GM18508 (cell line): Measurements from ENCODE around the gene OTOS.

ENCODE experiments used
- ATAC-seq: cut with Tn5 transposase; IDR thresholded peaks from one replicate; pipeline ENCODE4 v1.9.1; 2021; ENCODE audit warnings: moderate number of reproducible peaks; ENCODE audit not compliant: insufficient read depth, unreplicated experiment

OTOS gene

GRCh38 chr2:240140511-240140910, at the start of gene OTOS:
Gene OTOS, minus strand, starts transcription at chr2:240140658. Its CDS starts 332 bp downstream, at chr2:240140326.
- no peak for ATAC-seq

- no peak for ATAC-seq
Observed at GRCh38 chr2:240189686-240190085, 49.2 kb upstream of the OTOS start.

GRCh38 chr2:240187989-240188590, 47.6 kb upstream of the OTOS start:
- no peak for ATAC-seq

- ATAC-seq: no peak
Observed at GRCh38 chr2:240186191-240186725, 45.8 kb upstream of the OTOS start.

- ATAC-seq: no peak
Observed at GRCh38 chr2:240184656-240185055, 44.2 kb upstream of the OTOS start.

GRCh38 chr2:240183875-240184590, 43.6 kb upstream of the OTOS start:
- no peak for ATAC-seq

GRCh38 chr2:240183006-240183874, 42.8 kb upstream of the OTOS start:
- no peak for ATAC-seq

- ATAC-seq: no peak
Observed at GRCh38 chr2:240182476-240182875, 42.0 kb upstream of the OTOS start.

GRCh38 chr2:240182001-240182400, 41.5 kb upstream of the OTOS start:
- no peak for ATAC-seq

- no peak for ATAC-seq
Observed at GRCh38 chr2:240179941-240180666, 39.6 kb upstream of the OTOS start.

- no peak for ATAC-seq
Observed at GRCh38 chr2:240179186-240179815, 38.8 kb upstream of the OTOS start.

- ATAC-seq: no peak
Observed at GRCh38 chr2:240178564-240178963, 38.1 kb upstream of the OTOS start.

- ATAC-seq: no peak
Observed at GRCh38 chr2:240174496-240174895, 34.0 kb upstream of the OTOS start.

- no peak for ATAC-seq
Observed at GRCh38 chr2:240172071-240172895, 31.8 kb upstream of the OTOS start.

- ATAC-seq: no peak
Observed at GRCh38 chr2:240170883-240171282, 30.4 kb upstream of the OTOS start.

GRCh38 chr2:240170354-240170735, 29.9 kb upstream of the OTOS start:
- ATAC-seq: no peak

- ATAC-seq: no peak
Observed at GRCh38 chr2:240169486-240170353, 29.3 kb upstream of the OTOS start.
